22Rv1 (cell line): ENCODE data around the gene PBX2.

Experiments used
- ZFX ChIP-seq: fragments of 450-650 bp; IDR thresholded peaks from 2 replicates; pipeline ENCODE4 v1.6.1; 2017; ENCODE audit warnings: antibody characterized with exemption, borderline replicate concordance
- TF ChIP-seq, protein P1 (sequence below): fragments of 450-650 bp; IDR thresholded peaks from 2 replicates; pipeline ENCODE4 v1.5.1; 2017; ENCODE audit warnings: mild to moderate bottlenecking

GRCh38 chr6:32224696-32225095, 34.7 kb upstream of the PBX2 start:
- TF ChIP-seq, protein P1, sequence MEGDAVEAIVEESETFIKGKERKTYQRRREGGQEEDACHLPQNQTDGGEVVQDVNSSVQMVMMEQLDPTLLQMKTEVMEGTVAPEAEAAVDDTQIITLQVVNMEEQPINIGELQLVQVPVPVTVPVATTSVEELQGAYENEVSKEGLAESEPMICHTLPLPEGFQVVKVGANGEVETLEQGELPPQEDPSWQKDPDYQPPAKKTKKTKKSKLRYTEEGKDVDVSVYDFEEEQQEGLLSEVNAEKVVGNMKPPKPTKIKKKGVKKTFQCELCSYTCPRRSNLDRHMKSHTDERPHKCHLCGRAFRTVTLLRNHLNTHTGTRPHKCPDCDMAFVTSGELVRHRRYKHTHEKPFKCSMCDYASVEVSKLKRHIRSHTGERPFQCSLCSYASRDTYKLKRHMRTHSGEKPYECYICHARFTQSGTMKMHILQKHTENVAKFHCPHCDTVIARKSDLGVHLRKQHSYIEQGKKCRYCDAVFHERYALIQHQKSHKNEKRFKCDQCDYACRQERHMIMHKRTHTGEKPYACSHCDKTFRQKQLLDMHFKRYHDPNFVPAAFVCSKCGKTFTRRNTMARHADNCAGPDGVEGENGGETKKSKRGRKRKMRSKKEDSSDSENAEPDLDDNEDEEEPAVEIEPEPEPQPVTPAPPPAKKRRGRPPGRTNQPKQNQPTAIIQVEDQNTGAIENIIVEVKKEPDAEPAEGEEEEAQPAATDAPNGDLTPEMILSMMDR: no peak
- no peak for TF ChIP-seq ZFX
